Gastroesophageal sphincter (tissue), 3 donors: ENCODE results near the gene OR5T2.

Source experiments
- POLR2A ChIP-seq, 2 donors: fragments of 450-650 bp; IDR thresholded peaks; one replicate each; pipeline ENCODE4 v1.6.1; 2017; ENCODE audit warnings: antibody characterized with exemption in 2 of 2, mild to moderate bottlenecking in 2 of 2, moderate library complexity in 1 of 2
- TF ChIP-seq, protein P1 (sequence below), 4 experiments: fragments of 200-600 bp in 2 of 4; fragments of 450-650 bp in 2 of 4; sonication (generic) in 1 of 4; IDR thresholded peaks; one replicate each; pipeline ENCODE4 v1.5.1; 2017 to 2019; ENCODE audit warnings: antibody characterized with exemption in 4 of 4, mild to moderate bottlenecking in 2 of 4, moderate library complexity in 2 of 4

GRCh38 chr11:56271092-56271491 is 37.0 kb upstream of the OR5T2 start:
- TF ChIP-seq, protein P1, sequence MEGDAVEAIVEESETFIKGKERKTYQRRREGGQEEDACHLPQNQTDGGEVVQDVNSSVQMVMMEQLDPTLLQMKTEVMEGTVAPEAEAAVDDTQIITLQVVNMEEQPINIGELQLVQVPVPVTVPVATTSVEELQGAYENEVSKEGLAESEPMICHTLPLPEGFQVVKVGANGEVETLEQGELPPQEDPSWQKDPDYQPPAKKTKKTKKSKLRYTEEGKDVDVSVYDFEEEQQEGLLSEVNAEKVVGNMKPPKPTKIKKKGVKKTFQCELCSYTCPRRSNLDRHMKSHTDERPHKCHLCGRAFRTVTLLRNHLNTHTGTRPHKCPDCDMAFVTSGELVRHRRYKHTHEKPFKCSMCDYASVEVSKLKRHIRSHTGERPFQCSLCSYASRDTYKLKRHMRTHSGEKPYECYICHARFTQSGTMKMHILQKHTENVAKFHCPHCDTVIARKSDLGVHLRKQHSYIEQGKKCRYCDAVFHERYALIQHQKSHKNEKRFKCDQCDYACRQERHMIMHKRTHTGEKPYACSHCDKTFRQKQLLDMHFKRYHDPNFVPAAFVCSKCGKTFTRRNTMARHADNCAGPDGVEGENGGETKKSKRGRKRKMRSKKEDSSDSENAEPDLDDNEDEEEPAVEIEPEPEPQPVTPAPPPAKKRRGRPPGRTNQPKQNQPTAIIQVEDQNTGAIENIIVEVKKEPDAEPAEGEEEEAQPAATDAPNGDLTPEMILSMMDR (IDR thresholded peaks at IDR 0.05): no peak
- TF ChIP-seq POLR2A (IDR thresholded peaks at IDR 0.05): no peak
